Vagina (tissue), 2 donors: ENCODE results near the gene MLH3.

ENCODE experiments used
- CTCF ChIP-seq, 3 experiments: fragments of 450-650 bp in 2 of 3; fragments of 200-600 bp in 1 of 3; sonication (generic) in 1 of 3; IDR thresholded peaks; one replicate each; pipeline ENCODE4 v1.5.1; 2017 to 2019; ENCODE audit warnings: antibody characterized with exemption in 3 of 3, mild to moderate bottlenecking in 2 of 3, moderate library complexity in 2 of 3
- POLR2A ChIP-seq, 2 donors: fragments of 450-650 bp; IDR thresholded peaks; one replicate each; pipeline ENCODE4 v1.6.1; 2017; ENCODE audit warnings: antibody characterized with exemption in 2 of 2, mild to moderate bottlenecking in 2 of 2, moderate library complexity in 2 of 2

- no peak for TF ChIP-seq POLR2A (IDR thresholded peaks at IDR 0.05)
- TF ChIP-seq CTCF (IDR thresholded peaks at IDR 0.05), result no peak
These were observed 47.4 kb upstream of the MLH3 start for GRCh38 chr14:75098682-75099081.
